HCT116 (cell line): ENCODE measurements around the gene ALAD. TPM values are rescaled to one million over a fixed set of nuclear protein-coding genes. Genes with fewer than 3 reads are reported as not detected.

Experiments used
- ATAC-seq: fragments of 200-7000 bp; cut with Tn5 transposase; 2 replicates; pipeline ENCODE4 v1.9.1; 2020; ENCODE audit warnings: mild to moderate bottlenecking, moderate library complexity
- BruUV-seq: library from RNA; stranded (reverse); fragments of 400-500 nt; replicated peaks from 2 replicates; lab custom pipeline; 2021; lab: Mats Ljungman, UMichigan
- CTCF ChIA-PET: fragments of 300-600 bp; sonication (Branson Sonifier 250); formaldehyde crosslinking; loops from one replicate; lab custom pipeline; 2021; ENCODE audit warnings: antibody characterized with exemption; lab: Charles Lee
- POLR2A ChIA-PET: fragments of 300-600, 350-600 bp; sonication (Branson Sonifier 250); formaldehyde crosslinking; loops from one replicate; lab custom pipeline; 2021; ENCODE audit warnings: antibody characterized with exemption; lab: Charles Lee
- RAD21 ChIA-PET, 2 experiments: fragments of 300-600 bp; sonication (Branson Sonifier 250); formaldehyde crosslinking; loops; one replicate each; lab custom pipeline; 2023; ENCODE audit warnings: low total read pairs in 2 of 2; ENCODE audit not compliant: uncharacterized antibody in 2 of 2, unreplicated experiment in 2 of 2, low non-redundant PET in 1 of 2; lab: Charles Lee
- DNase-seq: peaks from one replicate; pipeline ENCODE4 v3.0.0-alpha.2; 2010; ENCODE audit warnings: low read depth, low spot score
- H2AFZ ChIP-seq: fragments of 200-600 bp; shearing (Covaris generic), sonication (generic); 2 replicates; pipeline ENCODE4 v1.6.1; 2017; ENCODE audit warnings: low read depth, mixed run types, mixed read lengths, antibody characterized with exemption, low read length; ENCODE audit not compliant: poor library complexity, severe bottlenecking
- H3K27ac ChIP-seq: 2 replicates; pipeline ENCODE4 v1.5.1; 2012; ENCODE audit warnings: low read depth, low read length
- H3K27me3 ChIP-seq: fragments of 200-600 bp; sonication (generic); 2 replicates; pipeline ENCODE4 v1.6.1; 2016; ENCODE audit warnings: mixed run types, low read length, mixed read lengths; ENCODE audit not compliant: insufficient read depth
- H3K36me3 ChIP-seq, 2 experiments: fragments of 200-500 bp in 1 of 2; fragments of 200-600 bp in 1 of 2; sonication (Bioruptor generic) in 1 of 2; sonication (generic) in 1 of 2; 2 replicates each; pipeline versions ENCODE4 v1.5.1 to v1.6.1; 2014 to 2016; ENCODE audit warnings: low read length in 2 of 2, inconsistent platforms in 1 of 2, mixed read lengths in 1 of 2, mixed run types in 1 of 2; ENCODE audit not compliant: insufficient read depth in 2 of 2, control insufficient read depth in 1 of 2
- H3K4me1 ChIP-seq, 2 experiments: fragments of 200-600 bp in 1 of 2; sonication (generic) in 1 of 2; 2 replicates each; pipeline versions ENCODE4 v1.5.1 to v1.6.1; 2012 to 2017; ENCODE audit warnings: low read length in 2 of 2, inconsistent platforms in 1 of 2, mild to moderate bottlenecking in 1 of 2, mixed read lengths in 1 of 2, mixed run types in 1 of 2, moderate library complexity in 1 of 2; ENCODE audit not compliant: insufficient read depth in 2 of 2, control insufficient read depth in 1 of 2
- H3K4me2 ChIP-seq: fragments of 200-600 bp; sonication (generic); 2 replicates; pipeline ENCODE4 v1.6.1; 2017; ENCODE audit warnings: mixed run types, low read length, mixed read lengths
- H3K4me3 ChIP-seq, 2 experiments: fragments of 200-600 bp in 1 of 2; sonication (generic) in 1 of 2; replicated peaks in 1 of 2; 2 replicates each; pipeline ENCODE4 v1.5.1; 2011 to 2016; ENCODE audit warnings: low read length in 2 of 2, control low read depth in 1 of 2, low read depth in 1 of 2, mild to moderate bottlenecking in 1 of 2, mixed read lengths in 1 of 2, mixed run types in 1 of 2
- H3K79me2 ChIP-seq: fragments of 200-600 bp; sonication (generic); 2 replicates; pipeline ENCODE4 v1.6.1; 2017; ENCODE audit warnings: mild to moderate bottlenecking, mixed run types, low read length, moderate library complexity, mixed read lengths; ENCODE audit not compliant: insufficient read depth
- H3K9ac ChIP-seq: fragments of 200-600 bp; sonication (generic); 2 replicates; pipeline ENCODE4 v1.6.1; 2016; ENCODE audit warnings: low read length, mixed read lengths
- H3K9me2 ChIP-seq: fragments of 200-600 bp; sonication (generic), shearing (Covaris generic); 2 replicates; pipeline ENCODE4 v1.6.1; 2017; ENCODE audit warnings: mixed run types, mild to moderate bottlenecking, moderate library complexity; ENCODE audit not compliant: insufficient read depth
- H3K9me3 ChIP-seq, 2 experiments: fragments of 200-500 bp in 1 of 2; fragments of 200-600 bp in 1 of 2; sonication (Bioruptor generic) in 1 of 2; sonication (generic) in 1 of 2; 2 replicates each; pipeline ENCODE4 v1.6.1; 2014 to 2017; ENCODE audit warnings: low read length in 2 of 2, mixed read lengths in 2 of 2, inconsistent platforms in 1 of 2, low read depth in 1 of 2, mild to moderate bottlenecking in 1 of 2, mixed run types in 1 of 2, moderate library complexity in 1 of 2; ENCODE audit not compliant: control insufficient read depth in 1 of 2, insufficient read depth in 1 of 2
- H4K20me1 ChIP-seq: fragments of 200-600 bp; sonication (generic), shearing (Covaris generic); 2 replicates; pipeline ENCODE4 v1.6.1; 2017; ENCODE audit warnings: mixed run types, mild to moderate bottlenecking, moderate library complexity; ENCODE audit not compliant: insufficient read depth
- EGR1 ChIP-seq: IDR thresholded peaks from 2 replicates; pipeline ENCODE4 v1.6.1; 2012; ENCODE audit warnings: low read depth
- ELF1 ChIP-seq: IDR thresholded peaks from 2 replicates; pipeline ENCODE4 v1.6.1; 2012; ENCODE audit warnings: low read depth, borderline replicate concordance
- EZH2 ChIP-seq: fragments of 200-600 bp; sonication (generic); IDR thresholded peaks from 2 replicates; pipeline ENCODE4 v1.6.1; 2017; ENCODE audit warnings: antibody characterized with exemption, mixed run types
- EZH2phosphoT487 ChIP-seq: fragments of 200-600 bp; IDR thresholded peaks from 2 replicates; pipeline ENCODE4 v1.6.1; 2018; ENCODE audit warnings: antibody characterized with exemption, borderline replicate concordance
- FOSL1 ChIP-seq: IDR thresholded peaks from 2 replicates; pipeline ENCODE4 v1.6.1; 2012; ENCODE audit warnings: low read depth
- POLR2A ChIP-seq: IDR thresholded peaks from 2 replicates; pipeline ENCODE4 v1.7.0; 2011; ENCODE audit warnings: borderline replicate concordance; ENCODE audit not compliant: insufficient read depth, insufficient read length; ENCODE audit errors: extremely low read depth
- POLR2AphosphoS5 ChIP-seq: IDR thresholded peaks from 2 replicates; pipeline ENCODE4 v1.6.1; 2011; ENCODE audit warnings: mild to moderate bottlenecking, low read depth, low read length, moderate library complexity
- REST ChIP-seq: IDR thresholded peaks from 2 replicates; pipeline ENCODE4 v1.6.1; 2012; ENCODE audit warnings: low read depth
- TCF7L2 ChIP-seq: IDR thresholded peaks from 2 replicates; pipeline ENCODE4 v1.7.0; 2011; ENCODE audit warnings: borderline replicate concordance, inconsistent platforms; ENCODE audit not compliant: insufficient read depth, insufficient read length; ENCODE audit errors: extremely low read depth
- YY1 ChIP-seq: IDR thresholded peaks from 2 replicates; pipeline ENCODE4 v1.6.1; 2011; ENCODE audit warnings: low read length, low read depth, moderate library complexity, mild to moderate bottlenecking; ENCODE audit not compliant: insufficient replicate concordance; ENCODE audit errors: extremely low read depth
- ZFX ChIP-seq: fragments of 450-650 bp; IDR thresholded peaks from 2 replicates; pipeline ENCODE4 v1.6.1; 2017
- intact Hi-C: fragments of 100-400 bp; cut with micrococcal nuclease; formaldehyde crosslinking; loops from 2 replicates; pipeline ENCODE4 v1.10.0; 2022
- total RNA-seq: library from RNA; stranded (reverse); gene quantifications from one replicate; pipeline ENCODE4 v1.2.1, GENCODE V29; 2021; ENCODE audit not compliant: unreplicated experiment
- TF ChIP-seq, protein P1 (sequence below): IDR thresholded peaks from 2 replicates; pipeline ENCODE4 v1.6.1; 2012

ALAD gene
- total RNA-seq, 1 experiment from 2014 or later = 14.0 TPM

DNA sequence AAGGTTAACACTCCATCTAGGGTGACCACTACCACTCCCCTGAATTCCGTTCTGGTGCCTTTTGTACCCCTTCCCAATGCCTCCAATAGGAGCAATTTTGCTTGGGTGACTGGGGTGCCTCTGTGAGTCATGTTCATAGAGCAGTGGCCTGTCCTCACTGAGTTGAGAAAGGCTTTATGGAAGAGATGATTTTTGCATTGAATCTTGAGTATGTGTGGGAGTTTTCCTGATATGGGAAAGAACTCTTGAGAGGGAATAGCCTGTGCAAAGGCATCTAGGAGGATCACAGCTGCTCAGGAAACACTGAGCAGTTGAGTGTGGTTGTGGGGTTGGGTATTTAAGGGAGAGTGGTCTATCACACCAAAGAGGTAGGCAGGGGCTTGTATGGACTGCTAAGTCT, 25.6 kb upstream of the ALAD start:
- ChIA-PET POLR2A (no interaction called here), CTCF (no interaction called here), RAD21 (no interaction called here)
- ATAC-seq (no peak), DNase-seq (no peak)
- Histone ChIP-seq H3K27me3 (no peaks in the 10 kb centered on the region; the same call in 1 of the 2 replicates), H3K9me3 (no peaks in the 10 kb centered on the region), H3K4me1 (no peaks in the 10 kb centered on the region), H2AFZ (no peak overlapping the region), H3K9me2 (no peaks in the 10 kb centered on the region), H3K79me2 (no peaks in the 10 kb centered on the region), H3K27ac (no peak overlapping the region), H3K4me2 (no peak overlapping the region), H3K9ac (no peak overlapping the region), H3K36me3 (no peaks in the 10 kb centered on the region), H4K20me1 (no peaks in the 10 kb centered on the region), H3K4me3 (no peak overlapping the region)
- intact Hi-C loops = no loop called here
- no TSS peak for BruUV-seq
- no peak for TF ChIP-seq ZFX
- no peak for TF ChIP-seq TCF7L2
- no peak for TF ChIP-seq EGR1
- no peak for TF ChIP-seq EZH2phosphoT487

- no peaks in the 10 kb centered on the region for H3K4me1 ChIP-seq
- POLR2A ChIA-PET = no interaction called here
- H3K27me3 ChIP-seq = no peaks in the 10 kb centered on the region; the same call in 1 of the 2 replicates
- intact Hi-C loops = no loop called here
- H3K27ac ChIP-seq = no peak overlapping the region
- H2AFZ ChIP-seq = no peak overlapping the region
- TF ChIP-seq TCF7L2 (no peak), ELF1 (no peak), POLR2A (no peak), FOSL1 (no peak), ZFX (no peak), POLR2AphosphoS5 (no peak), YY1 (no peak), REST (no peak), EZH2 (no peak)
- TF ChIP-seq, protein P1, sequence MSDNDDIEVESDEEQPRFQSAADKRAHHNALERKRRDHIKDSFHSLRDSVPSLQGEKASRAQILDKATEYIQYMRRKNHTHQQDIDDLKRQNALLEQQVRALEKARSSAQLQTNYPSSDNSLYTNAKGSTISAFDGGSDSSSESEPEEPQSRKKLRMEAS = no peak
- H3K4me3 ChIP-seq = no peak overlapping the region
- H3K9ac ChIP-seq = no peak overlapping the region
- ATAC-seq (no peak), DNase-seq (no peak)
- no peaks in the 10 kb centered on the region for H3K79me2 ChIP-seq
- no peaks in the 10 kb centered on the region for H3K9me2 ChIP-seq
- H3K9me3 ChIP-seq = no peaks in the 10 kb centered on the region
- RAD21 ChIA-PET = no interaction called here
- H3K4me2 ChIP-seq = no peak overlapping the region
- no peaks in the 10 kb centered on the region for H4K20me1 ChIP-seq
- H3K36me3 ChIP-seq = no peaks in the 10 kb centered on the region
- BruUV-seq = no TSS peak
- CTCF ChIA-PET = no interaction called here
Measured at GRCh38 chr9:113425072-113425471, 24.0 kb upstream of the ALAD start.
